RWPE1 (cell line): ENCODE data around the gene CKAP4.

Source experiments
- CTCF ChIA-PET: fragments of 350-600 bp; sonication (Branson Sonifier 250); formaldehyde crosslinking; extraction: SDS; loops from one replicate; lab custom pipeline; 2021; lab: Yijun Ruan, JAX
- POLR2A ChIA-PET: fragments of 400-600 bp; formaldehyde crosslinking; extraction: SDS; loops from one replicate; lab custom pipeline; 2020; ENCODE audit warnings: antibody characterized with exemption; ENCODE audit not compliant: low non-redundant PET; lab: Yijun Ruan, JAX
- DNase-seq: peaks from one replicate; pipeline ENCODE4 v3.0.0; 2012; ENCODE audit warnings: low spot score
- H3K27ac ChIP-seq: fragments of 450-650 bp; 2 replicates; pipeline ENCODE4 v1.5.1; 2017
- CTCF ChIP-seq: fragments of 450-650 bp; conservative IDR thresholded peaks from 2 replicates; pipeline ENCODE4 v1.5.1; 2017; ENCODE audit warnings: low read depth, mild to moderate bottlenecking

Gene CKAP4

GRCh38 chr12:106197906-106198623 lies 49.8 kb downstream of the CKAP4 start:
- ChIA-PET POLR2A (no interaction called here), CTCF (interaction anchor here (0.6 kb wide), 1 partner anchor 315 kb away, joined by 4 read pairs; no protein-coding TSS in a partner anchor)
- no peak for TF ChIP-seq CTCF
- H3K27ac ChIP-seq: no peak overlapping the region
- no peak for DNase-seq

GRCh38 chr12:106195621-106196027 lies 52.2 kb downstream of the CKAP4 start:
- POLR2A ChIA-PET: no interaction called here
- no peak for TF ChIP-seq CTCF

GRCh38 chr12:106194351-106194750 lies 53.5 kb downstream of the CKAP4 start:
- no peak overlapping the region for H3K27ac ChIP-seq
- TF ChIP-seq CTCF: no peak
- POLR2A ChIA-PET: no interaction called here
- DNase-seq: no peak
- CTCF ChIA-PET: interaction anchor here (0.7 kb wide), 1 partner anchor 29 kb away, joined by 3 read pairs; no protein-coding TSS in a partner anchor

More at GRCh38 chr12:106195621-106196027, 52.2 kb downstream of the CKAP4 start:
- CTCF ChIA-PET: no interaction called here
- no peak for DNase-seq
- no peak overlapping the region for H3K27ac ChIP-seq

GRCh38 chr12:106193394-106194215 lies 54.2 kb downstream of the CKAP4 start:
- no peak overlapping the region for H3K27ac ChIP-seq
- no peak for DNase-seq
- POLR2A ChIA-PET: no interaction called here
- TF ChIP-seq CTCF: no peak
- CTCF ChIA-PET: no interaction called here

- ChIA-PET POLR2A (no interaction called here), CTCF (no interaction called here)
- DNase-seq: no peak
- H3K27ac ChIP-seq: no peak overlapping the region
- no peak for TF ChIP-seq CTCF
Measured at GRCh38 chr12:106192659-106193393, 55.0 kb downstream of the CKAP4 start.

- no peak for DNase-seq
- POLR2A ChIA-PET: no interaction called here
- no peak overlapping the region for H3K27ac ChIP-seq
- CTCF ChIA-PET: no interaction called here
- no peak for TF ChIP-seq CTCF
Measured at GRCh38 chr12:106190581-106190980, 57.2 kb downstream of the CKAP4 start.
